Mesendoderm (in vitro differentiated cells): ENCODE data around the gene RRN3.
"Not testable (repeated sequence)": the region's sequence is repeated elsewhere in the genome, so short reads cannot be mapped to it uniquely, and the experiment has no call there.

Experiments
- DNase-seq: peaks from one replicate; pipeline ENCODE4 v3.0.0; 2013
- H2AK5ac ChIP-seq: 2 replicates; pipeline ENCODE4 v1.6.1; 2013; ENCODE audit warnings: low read length, inconsistent platforms
- H2BK120ac ChIP-seq: 2 replicates; pipeline ENCODE4 v1.6.1; 2013; ENCODE audit warnings: low read depth, mild to moderate bottlenecking, low read length, moderate library complexity, mixed read lengths
- H2BK15ac ChIP-seq: replicated peaks from 2 replicates; pipeline ENCODE4 v1.6.1; 2013; ENCODE audit warnings: low read depth, mild to moderate bottlenecking, moderate library complexity
- H2BK5ac ChIP-seq: 2 replicates; pipeline ENCODE4 v1.6.1; 2013; ENCODE audit warnings: low read length, inconsistent platforms
- H3K18ac ChIP-seq: 2 replicates; pipeline ENCODE4 v1.6.1; 2013; ENCODE audit warnings: mild to moderate bottlenecking, low read length, mixed read lengths
- H3K23ac ChIP-seq: one replicate; pipeline ENCODE4 v1.6.1; 2013; ENCODE audit warnings: low read length
- H3K27ac ChIP-seq: 2 replicates; pipeline ENCODE4 v1.5.1; 2013; ENCODE audit warnings: low read depth, mild to moderate bottlenecking, inconsistent platforms, low read length, moderate library complexity
- H3K27me3 ChIP-seq: 2 replicates; pipeline ENCODE4 v1.6.1; 2013; ENCODE audit warnings: low read length, control low read depth, mild to moderate bottlenecking, inconsistent platforms; ENCODE audit not compliant: insufficient read depth, poor library complexity
- H3K36me3 ChIP-seq: 2 replicates; pipeline ENCODE4 v1.6.1; 2013; ENCODE audit warnings: low read length, inconsistent platforms; ENCODE audit not compliant: control insufficient read depth, insufficient read depth
- H3K4ac ChIP-seq: one replicate; pipeline ENCODE4 v1.6.1; 2013; ENCODE audit warnings: low read depth, mild to moderate bottlenecking, low read length, moderate library complexity
- H3K4me1 ChIP-seq: 2 replicates; pipeline ENCODE4 v1.6.1; 2013; ENCODE audit warnings: low read depth, low read length, inconsistent platforms; ENCODE audit not compliant: control insufficient read depth
- H3K4me2 ChIP-seq: 2 replicates; pipeline ENCODE4 v1.6.1; 2013; ENCODE audit warnings: low read length
- H3K4me3 ChIP-seq: 2 replicates; pipeline ENCODE4 v1.5.1; 2013; ENCODE audit warnings: mild to moderate bottlenecking, low read length
- H3K56ac ChIP-seq: one replicate; pipeline ENCODE4 v1.6.1; 2013; ENCODE audit warnings: low read length
- H3K79me1 ChIP-seq: 2 replicates; pipeline ENCODE4 v1.6.1; 2013; ENCODE audit warnings: low read length, inconsistent platforms
- H3K79me2 ChIP-seq: 2 replicates; pipeline ENCODE4 v1.6.1; 2013; ENCODE audit warnings: mild to moderate bottlenecking, low read length; ENCODE audit not compliant: control insufficient read depth, insufficient read depth
- H3K9ac ChIP-seq: 2 replicates; pipeline ENCODE4 v1.6.1; 2013; ENCODE audit warnings: low read length, inconsistent platforms
- H4K5ac ChIP-seq: one replicate; pipeline ENCODE4 v1.6.1; 2013; ENCODE audit warnings: low read length
- H4K8ac ChIP-seq: one replicate; pipeline ENCODE4 v1.6.1; 2013; ENCODE audit warnings: low read depth, mild to moderate bottlenecking, control low read depth, low read length, moderate library complexity
- WGBS: extraction: QIAGEN DNeasy Blood & Tissue Kit; methylation state at CpG from one replicate; pipeline ENCODE4 v1.1.7; 2013; ENCODE audit warnings: low lambda C conversion rate, missing lambda C conversion rate; ENCODE audit not compliant: insufficient coverage; ENCODE audit errors: extremely low coverage; 5-methylcytosine and 5-hydroxymethylcytosine counted together

RRN3 gene

DNA sequence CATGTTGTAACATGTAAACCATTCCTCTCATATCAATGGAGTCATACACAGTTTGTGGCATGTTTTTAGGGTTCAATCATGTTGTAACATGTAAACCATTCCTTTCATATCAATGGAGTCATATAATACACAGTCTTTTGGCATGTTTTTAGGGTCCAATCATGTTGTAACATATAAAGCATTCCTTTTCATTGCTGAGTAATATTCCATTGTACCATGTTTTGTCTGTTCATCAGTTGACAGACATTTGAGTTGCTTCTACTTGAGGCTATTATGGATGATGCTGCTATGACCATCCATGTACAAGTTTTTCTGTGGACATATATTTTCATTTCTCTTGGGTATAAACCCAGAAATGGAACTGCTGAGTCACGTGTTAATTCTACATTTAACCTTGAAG is 13.2 kb downstream of the RRN3 start:
- H3K27ac ChIP-seq, H2BK5ac ChIP-seq: not testable (repeated sequence)
- WGBS, result no CpG with 5 or more reads among the region's 1 CpG

DNA sequence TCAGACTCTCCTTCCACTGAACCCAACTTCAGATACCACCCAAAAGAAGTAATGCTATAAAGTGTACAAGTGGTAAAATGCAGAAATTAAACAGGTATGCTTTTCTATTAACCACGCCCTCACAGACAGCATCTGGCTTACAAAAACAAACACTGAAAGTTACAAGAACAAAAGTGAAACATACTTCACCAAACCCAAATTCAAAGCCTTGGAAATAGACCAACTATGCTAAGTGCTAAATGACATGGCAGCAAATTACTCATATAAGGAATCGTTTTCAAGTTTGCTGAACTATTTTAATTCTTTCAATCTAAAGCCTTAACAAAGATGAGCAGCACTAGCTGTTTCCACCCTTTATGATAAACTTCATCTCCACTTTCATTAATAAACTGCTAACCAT is 17.9 kb downstream of the RRN3 start:
- H3K36me3 ChIP-seq, H3K4me1 ChIP-seq: not testable (repeated sequence)
- no CpG with 5 or more reads among the region's 2 CpGs for WGBS

More for the DNA sequence above, 13.2 kb downstream of the RRN3 start:
- H2BK15ac ChIP-seq, H3K23ac ChIP-seq, H3K56ac ChIP-seq, H3K4me1 ChIP-seq, H2BK120ac ChIP-seq, H3K27me3 ChIP-seq, DNase-seq, H3K4me2 ChIP-seq, H3K4me3 ChIP-seq, H2AK5ac ChIP-seq, H3K79me1 ChIP-seq, H4K5ac ChIP-seq, H3K79me2 ChIP-seq, H3K9ac ChIP-seq, H4K8ac ChIP-seq, H3K36me3 ChIP-seq, H3K18ac ChIP-seq, H3K4ac ChIP-seq: not testable (repeated sequence)

DNA sequence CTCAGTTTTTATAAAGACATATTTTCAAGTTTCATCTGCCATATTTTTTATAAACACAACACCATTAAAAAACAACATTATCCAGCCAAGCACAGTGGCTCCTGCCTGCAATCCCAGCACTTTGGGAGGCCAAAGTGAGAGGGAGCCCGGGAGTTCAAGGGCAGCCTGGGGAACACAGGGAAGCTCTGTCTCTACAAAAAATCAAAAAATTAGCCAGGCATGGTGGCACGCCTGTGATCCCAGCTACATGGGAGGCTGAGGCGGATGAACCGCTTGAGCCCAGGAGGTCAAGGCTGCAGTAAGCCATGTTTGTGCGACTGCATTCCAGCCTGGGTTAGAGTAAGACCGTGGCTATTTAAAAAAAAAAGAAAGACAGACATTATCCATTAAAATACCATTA is 21.0 kb downstream of the RRN3 start:
- Histone ChIP-seq H3K56ac (no peak overlapping the region), H3K36me3 (no peaks in the 10 kb centered on the region), H4K8ac (no peak overlapping the region), H2BK15ac (no peak overlapping the region), H2BK120ac (no peak overlapping the region), H3K27ac (no peak overlapping the region), H3K79me2 (no peaks in the 10 kb centered on the region), H3K18ac (no peak overlapping the region), H3K4me2 (no peak overlapping the region), H3K79me1 (no peaks in the 10 kb centered on the region), H3K4ac (no peak overlapping the region), H3K4me1 (no peaks in the 10 kb centered on the region), H3K4me3 (no peak overlapping the region), H2AK5ac (no peak overlapping the region), H4K5ac (no peak overlapping the region), H3K9ac (no peak overlapping the region), H3K23ac (no peak overlapping the region), H3K27me3 (no peaks in the 10 kb centered on the region), H2BK5ac (no peak overlapping the region)
- no peak for DNase-seq
- no CpG with 5 or more reads among the region's 6 CpGs for WGBS

More for the DNA sequence above, 17.9 kb downstream of the RRN3 start:
- H2BK5ac ChIP-seq, H4K8ac ChIP-seq, H3K18ac ChIP-seq, H3K27ac ChIP-seq, H3K23ac ChIP-seq, H2BK15ac ChIP-seq, H3K4me2 ChIP-seq, H4K5ac ChIP-seq, H2BK120ac ChIP-seq, H3K79me2 ChIP-seq, H3K4me3 ChIP-seq, H3K27me3 ChIP-seq, H3K79me1 ChIP-seq, H3K56ac ChIP-seq, DNase-seq, H3K4ac ChIP-seq, H2AK5ac ChIP-seq, H3K9ac ChIP-seq: not testable (repeated sequence)

DNA sequence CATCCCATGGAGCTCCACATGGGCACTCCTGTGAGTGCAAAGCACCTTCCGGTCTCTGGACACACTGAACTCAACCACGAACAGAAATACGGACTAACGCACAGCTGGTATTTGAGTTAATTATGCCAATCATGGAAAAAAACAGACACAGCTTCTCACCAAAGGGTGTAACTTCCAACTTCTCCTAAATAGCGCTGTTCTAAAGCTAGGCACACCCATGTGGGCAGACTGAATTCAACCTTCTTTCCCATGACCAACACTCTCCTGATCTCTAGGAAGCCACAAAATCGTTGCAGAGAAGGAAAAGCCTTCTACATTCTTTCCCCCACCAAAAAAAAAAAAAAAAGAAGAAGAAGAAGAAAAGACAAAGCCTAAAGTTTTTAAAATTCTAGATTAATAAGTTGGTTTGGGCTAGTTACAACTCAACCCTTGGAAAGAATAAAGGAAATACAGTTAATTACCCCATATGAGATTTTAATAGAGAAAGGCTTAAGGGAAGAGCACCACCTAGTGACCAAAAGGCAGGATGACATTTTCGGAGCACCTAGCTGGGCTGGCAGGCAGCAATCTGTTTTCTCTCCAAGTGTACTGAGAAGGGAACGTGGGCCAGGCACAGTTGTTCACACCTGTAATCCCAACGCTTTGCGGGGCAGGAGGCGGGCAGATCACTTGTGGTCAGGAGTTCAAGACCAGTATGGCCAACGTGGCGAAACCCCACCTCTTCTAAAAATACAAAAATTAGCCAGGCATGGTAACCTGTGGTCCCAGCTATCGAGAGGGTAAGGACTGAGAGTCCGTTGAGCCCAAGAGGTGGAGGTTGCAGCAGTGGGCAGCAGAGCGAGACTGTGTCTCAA is 21.9 kb downstream of the RRN3 start:
- not testable (repeated sequence) for H2BK15ac ChIP-seq, H3K4me3 ChIP-seq, H3K23ac ChIP-seq, H3K56ac ChIP-seq, H3K4me2 ChIP-seq, H4K8ac ChIP-seq, H3K36me3 ChIP-seq, H2AK5ac ChIP-seq, H3K79me2 ChIP-seq, H3K4ac ChIP-seq, H3K9ac ChIP-seq, H2BK120ac ChIP-seq, H3K27ac ChIP-seq, H3K4me1 ChIP-seq, H2BK5ac ChIP-seq, DNase-seq, H4K5ac ChIP-seq, H3K18ac ChIP-seq, H3K27me3 ChIP-seq, H3K79me1 ChIP-seq
- WGBS, result no CpG with 5 or more reads among the region's 16 CpGs

DNA sequence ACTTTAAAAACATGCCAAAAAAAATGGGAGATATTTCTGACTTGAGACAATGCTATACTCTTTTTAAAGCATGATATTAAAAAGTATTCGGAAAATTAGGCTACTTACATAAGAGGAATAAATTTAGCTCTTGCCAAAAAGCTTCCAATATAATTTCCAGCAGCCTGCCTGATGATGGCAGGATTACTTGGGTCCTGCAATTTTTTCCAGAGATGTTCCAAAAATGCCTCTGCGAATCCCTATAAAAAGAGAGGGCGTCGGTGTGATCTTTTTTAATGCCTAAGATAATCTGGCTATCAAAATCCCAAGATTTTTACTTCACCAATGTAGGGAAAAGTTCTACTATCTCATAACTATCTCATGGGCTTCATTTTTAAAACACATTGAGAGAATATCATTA is 23.1 kb downstream of the RRN3 start:
- H3K4ac ChIP-seq, H2BK120ac ChIP-seq, H3K27ac ChIP-seq, H3K4me1 ChIP-seq, H3K4me2 ChIP-seq, H3K27me3 ChIP-seq, H3K18ac ChIP-seq, H3K4me3 ChIP-seq, H2BK15ac ChIP-seq, H3K36me3 ChIP-seq, H3K79me2 ChIP-seq, H3K56ac ChIP-seq, H4K8ac ChIP-seq, DNase-seq, H2BK5ac ChIP-seq, H3K23ac ChIP-seq, H4K5ac ChIP-seq, H3K79me1 ChIP-seq, H2AK5ac ChIP-seq, H3K9ac ChIP-seq: not testable (repeated sequence)
- no CpG with 5 or more reads among the region's 4 CpGs for WGBS

DNA sequence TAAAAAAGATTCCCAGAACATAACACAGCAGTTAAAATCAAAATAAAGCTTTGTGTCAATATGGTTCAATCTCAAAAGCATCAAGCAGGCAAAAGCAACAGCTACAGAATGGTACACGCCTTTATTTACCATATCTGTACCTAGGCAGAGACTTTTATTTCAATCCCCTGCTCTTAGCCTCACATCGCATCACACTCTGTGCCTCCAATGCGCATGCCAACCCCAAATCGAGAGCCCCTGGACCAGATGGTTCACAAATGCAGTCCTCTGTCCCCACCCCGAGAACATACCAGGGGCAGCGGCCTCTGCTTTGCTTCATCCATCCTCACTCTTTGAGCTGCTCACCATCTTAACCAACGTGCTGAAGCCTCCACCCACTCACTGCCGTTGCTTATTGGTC is 27.4 kb downstream of the RRN3 start:
- H3K4me2 ChIP-seq, H2BK5ac ChIP-seq, H4K5ac ChIP-seq, H2BK120ac ChIP-seq, H3K9ac ChIP-seq, H3K79me1 ChIP-seq, H3K4ac ChIP-seq, H3K27ac ChIP-seq, H3K56ac ChIP-seq, DNase-seq, H2BK15ac ChIP-seq, H3K18ac ChIP-seq, H2AK5ac ChIP-seq, H3K23ac ChIP-seq, H3K4me1 ChIP-seq, H3K4me3 ChIP-seq, H3K27me3 ChIP-seq, H3K79me2 ChIP-seq, H4K8ac ChIP-seq, H3K36me3 ChIP-seq: not testable (repeated sequence)
- WGBS, result no CpG with 5 or more reads among the region's 8 CpGs
